ENCODE data around the gene CDC73.

GRCh38 chr1:193211539-193211938 is 89.7 kb downstream of the CDC73 start:
- TF ChIP-seq GATA2 (IDR thresholded peaks at IDR 0.05; ENCODE audit: low read depth, low read length) (no peak), GATA3 (IDR thresholded peaks at IDR 0.05; ENCODE audit: low read depth, low read length) (no peak)
